Panc1 (cell line): ENCODE results near the gene STS. TPM values are rescaled to one million over a fixed set of nuclear protein-coding genes. Genes with fewer than 3 reads are reported as not detected.

ENCODE experiments used
- ATAC-seq: fragments of 200-7000 bp; cut with Tn5 transposase; 2 replicates; pipeline ENCODE4 v1.9.1; 2020; ENCODE audit warnings: mild to moderate bottlenecking, moderate library complexity
- BruUV-seq: library from RNA; stranded (reverse); fragments of 400-500 nt; replicated peaks from 2 replicates; lab custom pipeline; 2021; lab: Mats Ljungman, UMichigan
- CTCF ChIA-PET: fragments of 300-600 bp; sonication (Branson Sonifier 250); formaldehyde crosslinking; loops from one replicate; lab custom pipeline; 2022; ENCODE audit warnings: antibody characterized with exemption; lab: Charles Lee
- POLR2A ChIA-PET: fragments of 300-600 bp; sonication (Branson Sonifier 250); formaldehyde crosslinking; loops from one replicate; lab custom pipeline; 2022; ENCODE audit warnings: antibody characterized with exemption; lab: Charles Lee
- DNase-seq: peaks from one replicate; pipeline ENCODE4 v3.0.0-alpha.2; 2010; ENCODE audit warnings: low read depth, low spot score
- H3K27ac ChIP-seq: 2 replicates; pipeline ENCODE4 v1.5.1; 2011; ENCODE audit warnings: mild to moderate bottlenecking, low read length, inconsistent platforms
- H3K27me3 ChIP-seq: fragments of 200-500 bp; sonication (Bioruptor generic); 2 replicates; pipeline ENCODE4 v1.6.0; 2014; ENCODE audit warnings: low read length, inconsistent platforms; ENCODE audit not compliant: control insufficient read depth, insufficient read depth
- H3K36me3 ChIP-seq: fragments of 200-500 bp; sonication (Bioruptor generic); 2 replicates; pipeline ENCODE4 v1.5.1; 2014; ENCODE audit warnings: inconsistent platforms, mild to moderate bottlenecking, low read length, moderate library complexity; ENCODE audit not compliant: control insufficient read depth, insufficient read depth
- H3K4me1 ChIP-seq: 2 replicates; pipeline ENCODE4 v1.5.1; 2011; ENCODE audit warnings: inconsistent platforms, mild to moderate bottlenecking, low read length, moderate library complexity; ENCODE audit not compliant: control insufficient read depth, insufficient read depth
- H3K4me3 ChIP-seq, 2 experiments: 2 replicates each; pipeline ENCODE4 v1.5.1; 2011 to 2012; ENCODE audit warnings: low read depth in 2 of 2, low read length in 2 of 2, mild to moderate bottlenecking in 2 of 2, inconsistent platforms in 1 of 2, moderate library complexity in 1 of 2
- H3K9me3 ChIP-seq: fragments of 200-500 bp; sonication (Bioruptor generic); 2 replicates; pipeline ENCODE4 v1.5.1; 2014; ENCODE audit warnings: low read depth, mild to moderate bottlenecking, inconsistent platforms, low read length, moderate library complexity; ENCODE audit not compliant: control insufficient read depth, insufficient read depth
- CTCF ChIP-seq: fragments of 450-650 bp; IDR thresholded peaks from 2 replicates; pipeline ENCODE4 v1.5.1; 2017; ENCODE audit warnings: mild to moderate bottlenecking
- POLR2AphosphoS5 ChIP-seq: IDR thresholded peaks from 2 replicates; pipeline ENCODE4 v1.6.1; 2012; ENCODE audit warnings: mild to moderate bottlenecking, low read depth, low read length, moderate library complexity
- REST ChIP-seq, 2 experiments: IDR thresholded peaks; 2 replicates each; pipeline ENCODE4 v1.6.1; 2011 to 2012; ENCODE audit warnings: low read depth in 2 of 2, control low read depth in 1 of 2, low read length in 1 of 2, mild to moderate bottlenecking in 1 of 2, moderate library complexity in 1 of 2; ENCODE audit not compliant: insufficient read depth in 1 of 2
- SIN3A ChIP-seq: IDR thresholded peaks from 2 replicates; pipeline ENCODE4 v1.6.1; 2012; ENCODE audit warnings: low read depth, mild to moderate bottlenecking, low read length, moderate library complexity, borderline replicate concordance; ENCODE audit not compliant: insufficient read depth
- TCF7L2 ChIP-seq: IDR thresholded peaks from 2 replicates; pipeline ENCODE4 v1.6.1; 2011; ENCODE audit warnings: mild to moderate bottlenecking, low read depth, low read length, inconsistent platforms
- in situ Hi-C: cut with HindIII; loops from 2 replicates; pipeline ENCODE4 v1.10.0; 2016; ENCODE audit warnings: low sequenced_read_pairs, low pct_unique_long_range_greater_than_20kb
- intact Hi-C: fragments of 100-400 bp; cut with micrococcal nuclease; formaldehyde crosslinking; loops from one replicate; pipeline ENCODE4 v1.10.0; 2022; ENCODE audit not compliant: unreplicated experiment
- total RNA-seq: library from RNA; stranded (reverse); gene quantifications from one replicate; pipeline ENCODE4 v1.2.1, GENCODE V29; 2021; ENCODE audit not compliant: unreplicated experiment

Gene STS
- total RNA-seq, 1 experiment from 2014 or later, result 2.0 TPM

- H3K9me3 ChIP-seq, result no peaks in the 10 kb centered on the region
- CTCF ChIA-PET, result no interaction called here
- no peaks in the 10 kb centered on the region for H3K4me1 ChIP-seq
- POLR2A ChIA-PET, result no interaction called here
- TF ChIP-seq TCF7L2, result no peak
- TF ChIP-seq REST (IDR thresholded peaks at IDR 0.05; ENCODE audit: insufficient read depth in 1 of 2, low read depth in 2 of 2, low read length in 1 of 2), result no peak
- no peak for TF ChIP-seq SIN3A
- TF ChIP-seq CTCF, result no peak
- no peak for TF ChIP-seq POLR2AphosphoS5
- in situ Hi-C loops (no loop called here), intact Hi-C loops (no loop called here)
- DNase-seq (no peak), ATAC-seq (no peak)
- no TSS peak for BruUV-seq
- no peak overlapping the region for H3K27ac ChIP-seq
- H3K36me3 ChIP-seq, result no peaks in the 10 kb centered on the region
- no peaks in the 10 kb centered on the region for H3K27me3 ChIP-seq
- no peak overlapping the region for H3K4me3 ChIP-seq
These were observed 32.0 kb upstream of the STS start for GRCh38 chrX:7115557-7115956.

- Histone ChIP-seq H3K9me3 (no peaks in the 10 kb centered on the region), H3K27me3 (no peaks in the 10 kb centered on the region), H3K4me1 (no peaks in the 10 kb centered on the region), H3K36me3 (no peaks in the 10 kb centered on the region), H3K27ac (no peak overlapping the region), H3K4me3 (no peak overlapping the region)
- ChIA-PET CTCF (no interaction called here), POLR2A (no interaction called here)
- TF ChIP-seq REST (IDR thresholded peaks at IDR 0.05; ENCODE audit: insufficient read depth in 1 of 2, low read depth in 2 of 2, low read length in 1 of 2) (no peak), SIN3A (no peak), CTCF (no peak), TCF7L2 (no peak), POLR2AphosphoS5 (no peak)
- in situ Hi-C loops, result no loop called here
- intact Hi-C loops, result no loop called here
- no TSS peak for BruUV-seq
- ATAC-seq, result no peak
- DNase-seq, result no peak
These were observed 31.4 kb upstream of the STS start for GRCh38 chrX:7116081-7116480.
